Tibial artery (tissue), 4 donors: Measurements from ENCODE around the gene VPS37C.

Experiments used
- DNase-seq, 2 donors: peaks; one replicate each; pipeline ENCODE4 v3.0.0-alpha.2; 2019
- H3K27ac ChIP-seq, 2 donors: fragments of 200-600 bp; sonication (generic) in 1 of 2; 1 replicate in 1 of 2; 2 replicates in 1 of 2; pipeline ENCODE4 v1.5.1; 2018 to 2019; ENCODE audit warnings: mild to moderate bottlenecking in 1 of 2
- H3K27me3 ChIP-seq, 2 donors: fragments of 200-600 bp; sonication (generic) in 1 of 2; one replicate each; pipeline versions ENCODE4 v1.5.1 to v1.6.0; 2016 to 2019
- H3K36me3 ChIP-seq, 3 donors: fragments of 200-600 bp; sonication (generic) in 2 of 3; one replicate each; pipeline ENCODE4 v1.5.1; 2016 to 2019; ENCODE audit warnings: mild to moderate bottlenecking in 2 of 3
- H3K4me1 ChIP-seq, 4 donors: fragments of 200-600 bp; sonication (generic) in 2 of 4; 1 replicate in 3 of 4; 2 replicates in 1 of 4; pipeline ENCODE4 v1.5.1; 2016 to 2019
- H3K4me3 ChIP-seq, 2 donors: fragments of 200-600 bp; sonication (generic) in 1 of 2; 1 replicate in 1 of 2; 2 replicates in 1 of 2; pipeline ENCODE4 v1.5.1; 2018 to 2019; ENCODE audit warnings: mild to moderate bottlenecking in 2 of 2
- H3K9me3 ChIP-seq, 3 donors: fragments of 200-600 bp; sonication (generic) in 1 of 3; one replicate each; pipeline ENCODE4 v1.5.1; 2016 to 2019
- intact Hi-C: fragments of 100-400 bp; cut with DNase I; formaldehyde crosslinking; loops from one replicate; pipeline ENCODE4 v1.15.0; 2023; ENCODE audit warnings: low total_unique reads
- TF ChIP-seq, protein P1 (sequence below), 2 experiments: fragments of 200-600 bp in 1 of 2; fragments of 450-650 bp in 1 of 2; IDR thresholded peaks; one replicate each; pipeline ENCODE4 v1.5.1; 2017 to 2019; ENCODE audit warnings: antibody characterized with exemption in 2 of 2, mild to moderate bottlenecking in 1 of 2, moderate library complexity in 1 of 2

VPS37C gene

DNA sequence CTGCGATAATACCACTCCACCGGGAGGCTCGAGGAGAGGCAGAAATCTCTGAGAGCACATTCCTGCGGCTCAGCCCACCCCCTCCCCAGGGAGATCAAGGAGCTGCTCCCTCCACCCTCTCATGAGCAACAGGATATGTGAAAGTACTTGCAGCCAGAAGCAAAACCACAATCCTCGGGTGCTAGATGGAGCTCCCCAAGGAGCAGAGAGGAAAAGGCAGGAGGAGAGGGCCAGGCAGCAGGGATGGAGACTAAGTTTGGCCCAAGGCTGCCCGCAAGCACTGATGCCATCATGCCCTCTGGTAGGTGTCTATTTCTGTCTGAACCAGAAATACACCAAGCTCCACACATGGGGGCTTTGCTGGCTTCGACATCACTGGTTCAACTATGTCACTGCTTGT lies 22.3 kb downstream of the VPS37C start:
- no peak for DNase-seq
- H3K27ac ChIP-seq = peak overlapping the region in 1 of 2 donors; percentile 38

DNA sequence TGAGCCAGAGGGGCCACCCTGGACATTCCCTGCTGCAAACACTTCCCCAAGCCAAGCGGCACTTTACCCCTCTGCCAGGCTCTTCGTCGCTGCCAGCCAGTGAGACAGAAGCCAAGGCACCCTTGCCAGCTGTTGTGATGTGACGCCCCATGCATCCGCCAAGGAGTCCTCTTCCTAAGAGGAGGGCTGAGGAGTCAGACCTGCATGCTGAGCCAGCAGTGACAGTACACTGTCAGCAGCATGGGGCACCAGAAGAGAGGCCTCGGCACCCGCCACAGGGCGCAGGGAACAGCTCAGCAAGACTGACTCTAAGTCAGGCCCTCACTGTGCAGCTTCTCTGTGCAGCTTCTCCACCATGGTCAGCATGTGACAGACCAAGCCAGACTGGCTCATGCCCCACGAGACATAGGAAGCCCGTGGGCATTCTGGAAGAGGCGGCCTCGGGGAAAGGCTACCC lies 26.4 kb downstream of the VPS37C start:
- peak in 1 of 2 donors; percentile 51 for DNase-seq
- Histone ChIP-seq H3K27ac (no peak overlapping the region), H3K4me3 (no peak overlapping the region), H3K9me3 (no peaks in the 10 kb centered on the region), H3K27me3 (no peaks in the 10 kb centered on the region), H3K36me3 (peaks cover 0 to 61% (median 26%) of the 10 kb centered on the region in 3 donors), H3K4me1 (peaks cover 0 to 22% (median 11%) of the 10 kb centered on the region in 4 donors)
- TF ChIP-seq, protein P1, sequence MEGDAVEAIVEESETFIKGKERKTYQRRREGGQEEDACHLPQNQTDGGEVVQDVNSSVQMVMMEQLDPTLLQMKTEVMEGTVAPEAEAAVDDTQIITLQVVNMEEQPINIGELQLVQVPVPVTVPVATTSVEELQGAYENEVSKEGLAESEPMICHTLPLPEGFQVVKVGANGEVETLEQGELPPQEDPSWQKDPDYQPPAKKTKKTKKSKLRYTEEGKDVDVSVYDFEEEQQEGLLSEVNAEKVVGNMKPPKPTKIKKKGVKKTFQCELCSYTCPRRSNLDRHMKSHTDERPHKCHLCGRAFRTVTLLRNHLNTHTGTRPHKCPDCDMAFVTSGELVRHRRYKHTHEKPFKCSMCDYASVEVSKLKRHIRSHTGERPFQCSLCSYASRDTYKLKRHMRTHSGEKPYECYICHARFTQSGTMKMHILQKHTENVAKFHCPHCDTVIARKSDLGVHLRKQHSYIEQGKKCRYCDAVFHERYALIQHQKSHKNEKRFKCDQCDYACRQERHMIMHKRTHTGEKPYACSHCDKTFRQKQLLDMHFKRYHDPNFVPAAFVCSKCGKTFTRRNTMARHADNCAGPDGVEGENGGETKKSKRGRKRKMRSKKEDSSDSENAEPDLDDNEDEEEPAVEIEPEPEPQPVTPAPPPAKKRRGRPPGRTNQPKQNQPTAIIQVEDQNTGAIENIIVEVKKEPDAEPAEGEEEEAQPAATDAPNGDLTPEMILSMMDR (IDR thresholded peaks at IDR 0.05) = no peak
- intact Hi-C loops = loop anchor here (2.0 to 5.0 kb wide), 2 partner anchors 26 to 308 kb away; partner anchors contain the start of gene VPS37C

More for the DNA sequence above, 22.3 kb downstream of the VPS37C start:
- Histone ChIP-seq H3K4me1 (peaks cover 0 to 41% (median 27%) of the 10 kb centered on the region in 4 donors), H3K9me3 (no peaks in the 10 kb centered on the region), H3K27me3 (no peaks in the 10 kb centered on the region), H3K4me3 (no peak overlapping the region), H3K36me3 (peaks cover 0 to 32% (median 7%) of the 10 kb centered on the region in 3 donors)
- intact Hi-C loops = no loop called here
- TF ChIP-seq, protein P1 (IDR thresholded peaks at IDR 0.05) = no peak

DNA sequence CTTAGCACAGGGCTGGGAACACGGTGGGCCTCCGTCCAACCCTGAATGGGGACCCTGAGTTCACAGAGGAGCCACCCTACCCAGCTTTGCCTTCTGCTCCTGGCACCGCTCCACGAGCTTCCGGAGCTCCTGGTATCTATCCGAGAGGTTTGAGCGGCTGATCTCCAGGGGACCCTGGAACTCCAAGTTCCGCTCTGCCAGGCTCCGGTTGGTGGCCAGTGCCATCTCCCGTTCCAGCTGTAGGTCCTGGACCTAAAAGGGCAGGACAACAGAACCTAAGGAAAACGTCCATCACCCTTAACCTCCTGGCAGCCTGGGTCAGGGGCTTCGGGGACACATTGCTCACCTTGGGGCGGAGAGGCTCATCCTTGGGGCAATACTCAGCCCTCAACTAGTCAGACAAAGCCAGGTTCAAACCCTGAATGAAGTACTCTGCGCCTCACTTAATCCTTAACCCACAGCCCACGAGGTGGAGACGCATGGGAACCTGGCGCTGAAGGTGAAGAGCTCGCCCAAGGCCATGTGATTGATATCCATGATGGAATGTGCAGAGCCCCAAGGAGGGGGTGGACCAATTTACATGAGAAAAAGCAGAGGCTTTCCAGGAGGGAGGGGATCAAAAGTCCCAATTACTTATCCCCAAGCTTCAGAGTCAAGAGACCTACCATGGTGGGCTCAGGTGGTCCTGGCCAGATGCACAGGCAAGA lies 27.1 kb downstream of the VPS37C start:
- TF ChIP-seq, protein P1 (IDR thresholded peaks at IDR 0.05) = no peak
- Histone ChIP-seq H3K27me3 (no peaks in the 10 kb centered on the region), H3K27ac (no peak overlapping the region), H3K36me3 (peaks cover 0 to 61% (median 26%) of the 10 kb centered on the region in 3 donors), H3K9me3 (no peaks in the 10 kb centered on the region), H3K4me3 (no peak overlapping the region), H3K4me1 (peaks cover 0 to 16% (median 10%) of the 10 kb centered on the region in 4 donors)
- peak in 1 of 2 donors; percentile 29 for DNase-seq
- intact Hi-C loops = loop anchor here (2.0 to 5.0 kb wide), 2 partner anchors 27 to 307 kb away; partner anchors contain the start of gene VPS37C

DNA sequence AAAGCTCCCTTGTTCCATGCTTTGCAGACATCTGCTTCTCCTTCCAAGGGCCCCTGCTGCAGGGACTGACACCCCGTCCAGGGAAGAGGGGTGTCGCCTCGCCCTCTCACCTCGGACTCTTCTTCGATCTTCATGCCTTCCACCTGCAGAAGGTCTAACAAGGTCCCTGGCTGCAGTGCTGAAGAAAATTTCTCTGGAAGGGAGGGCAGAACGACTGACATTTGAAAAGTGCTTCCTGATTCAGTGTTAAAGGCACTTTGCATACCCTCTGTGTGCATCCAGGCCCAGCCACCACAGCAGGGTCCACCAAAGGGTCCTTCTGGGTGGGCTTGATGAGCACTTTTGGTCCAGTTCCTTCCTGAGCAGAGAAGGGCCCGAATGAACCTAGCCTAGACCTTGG lies 28.1 kb downstream of the VPS37C start:
- Histone ChIP-seq H3K36me3 (peaks cover 0 to 63% (median 26%) of the 10 kb centered on the region in 3 donors), H3K9me3 (no peaks in the 10 kb centered on the region), H3K4me3 (no peak overlapping the region), H3K27ac (no peak overlapping the region), H3K4me1 (peaks cover 0 to 8% (median 5%) of the 10 kb centered on the region in 4 donors), H3K27me3 (no peaks in the 10 kb centered on the region)
- peak in 1 of 2 donors; percentile 28 for DNase-seq
- TF ChIP-seq, protein P1 (IDR thresholded peaks at IDR 0.05) = no peak
- intact Hi-C loops = loop anchor here (5.0 kb wide), 1 partner anchor 306 kb away; no protein-coding TSS in a partner anchor

DNA sequence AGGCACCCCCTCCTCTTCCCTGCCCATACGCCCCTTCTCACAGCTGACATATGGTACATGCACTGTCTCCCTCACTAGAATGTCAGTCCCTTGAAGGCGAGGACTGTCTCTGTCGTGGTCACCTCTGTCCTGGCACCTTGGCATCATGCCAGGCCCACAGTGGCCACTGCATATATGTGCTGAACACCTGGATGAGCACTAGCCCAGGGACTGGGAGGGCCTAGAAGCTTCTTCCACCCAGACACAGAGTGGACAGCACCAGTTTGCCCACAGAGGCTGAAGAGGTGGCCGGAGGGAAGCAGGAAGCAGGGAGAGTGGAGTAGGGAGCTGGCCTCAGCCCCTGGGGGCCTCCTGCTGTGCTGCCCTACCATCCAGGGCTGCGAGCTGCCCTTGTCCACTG lies 28.6 kb downstream of the VPS37C start:
- TF ChIP-seq, protein P1 (IDR thresholded peaks at IDR 0.05) = no peak
- no peak overlapping the region for H3K4me3 ChIP-seq
- intact Hi-C loops = loop anchor here (5.0 kb wide), 1 partner anchor 305 kb away; no protein-coding TSS in a partner anchor
- H3K4me1 ChIP-seq = peaks cover 0 to 8% (median 5%) of the 10 kb centered on the region in 4 donors
- no peaks in the 10 kb centered on the region for H3K27me3 ChIP-seq
- no peaks in the 10 kb centered on the region for H3K9me3 ChIP-seq
- peaks cover 0 to 63% (median 26%) of the 10 kb centered on the region in 3 donors for H3K36me3 ChIP-seq
- no peak for DNase-seq
- no peak overlapping the region for H3K27ac ChIP-seq
